Epidermal melanocyte (primary cell): ENCODE measurements around the gene SETD1A.
"Not testable (repeated sequence)": the region's sequence is repeated elsewhere in the genome, so short reads cannot be mapped to it uniquely, and the experiment has no call there.

Experiments used
- DNase-seq: peaks from one replicate; pipeline ENCODE4 v3.0.0; 2011; ENCODE audit warnings: low spot score; ENCODE audit not compliant: insufficient read length

Gene SETD1A

GRCh38 chr16:30929167-30929566, 28.4 kb upstream of the SETD1A start:
- DNase-seq: no peak

GRCh38 chr16:30930160-30930571, 27.4 kb upstream of the SETD1A start:
- DNase-seq: no peak

GRCh38 chr16:30931068-30931650, 26.4 kb upstream of the SETD1A start:
- no peak for DNase-seq

GRCh38 chr16:30934827-30935557, 22.6 kb upstream of the SETD1A start:
- peak; percentile 42 for DNase-seq

GRCh38 chr16:30937692-30938091, 19.9 kb upstream of the SETD1A start:
- no peak for DNase-seq

GRCh38 chr16:30939571-30939970, 18.0 kb upstream of the SETD1A start:
- DNase-seq: not testable (repeated sequence)

- peak; percentile 74 for DNase-seq
Measured at GRCh38 chr16:30941600-30942425, 15.7 kb upstream of the SETD1A start.

GRCh38 chr16:30942426-30942806, 15.1 kb upstream of the SETD1A start:
- DNase-seq: no peak

- no peak for DNase-seq
Measured at GRCh38 chr16:30944352-30944751, 13.2 kb upstream of the SETD1A start.

GRCh38 chr16:30946671-30947540, 10.6 kb upstream of the SETD1A start:
- no peak for DNase-seq

GRCh38 chr16:30947541-30947858, 10.1 kb upstream of the SETD1A start:
- DNase-seq: no peak

- peak; percentile 88 for DNase-seq
Measured at GRCh38 chr16:30947859-30948666, 9.5 kb upstream of the SETD1A start.

- peak; percentile 31 for DNase-seq
Measured at GRCh38 chr16:30948667-30949649, 8.6 kb upstream of the SETD1A start, which contains the start of gene ORAI3. ORAI3 (plus strand) TSS chr16:30949068; CDS start chr16:30949290, 222 bp downstream.

GRCh38 chr16:30949650-30950515, 7.7 kb upstream of the SETD1A start:
- DNase-seq: no peak

GRCh38 chr16:30950516-30951065, 7.0 kb upstream of the SETD1A start:
- DNase-seq: no peak

- DNase-seq: no peak
Measured at GRCh38 chr16:30951193-30951592, 6.4 kb upstream of the SETD1A start.

GRCh38 chr16:30951750-30952149, 5.8 kb upstream of the SETD1A start:
- DNase-seq: no peak

- no peak for DNase-seq
Measured at GRCh38 chr16:30953111-30953510, 4.4 kb upstream of the SETD1A start.
